MCF 10A (cell line): ENCODE measurements around the gene BAX. TPM values are rescaled to one million over a fixed set of nuclear protein-coding genes. Genes with fewer than 3 reads are reported as not detected.
"Not testable (repeated sequence)": the region's sequence is repeated elsewhere in the genome, so short reads cannot be mapped to it uniquely, and the experiment has no call there.

Source experiments
- BruUV-seq: library from RNA; stranded (reverse); fragments of 400-500 nt; replicated peaks from 2 replicates; lab custom pipeline; 2021; lab: Mats Ljungman, UMichigan
- CTCF ChIA-PET: fragments of 300-600 bp; sonication (Branson Sonifier 250); formaldehyde crosslinking; extraction: SDS; loops from one replicate; lab custom pipeline; 2021; ENCODE audit warnings: antibody characterized with exemption, inconsistent platforms; lab: Yijun Ruan, JAX
- POLR2A ChIA-PET: fragments of 300-600, 350-650 bp; sonication (Branson Sonifier 250); formaldehyde crosslinking; extraction: SDS; loops from one replicate; lab custom pipeline; 2020; ENCODE audit warnings: antibody characterized with exemption, inconsistent platforms; lab: Yijun Ruan, JAX
- DNase-seq: peaks from one replicate; pipeline ENCODE4 v3.0.0-alpha.2; 2018; ENCODE audit not compliant: unreplicated experiment
- H3K27ac Mint-ChIP-seq: one replicate; pipeline ENCODE4 v1.8.0; 2022; ENCODE audit warnings: mild to moderate bottlenecking, low read depth, mixed read lengths; ENCODE audit not compliant: unreplicated experiment
- H3K27me3 Mint-ChIP-seq: one replicate; pipeline ENCODE4 v1.8.0; 2022; ENCODE audit warnings: mixed read lengths; ENCODE audit not compliant: insufficient read depth, unreplicated experiment
- H3K36me3 Mint-ChIP-seq: one replicate; pipeline ENCODE4 v1.8.0; 2022; ENCODE audit warnings: mild to moderate bottlenecking, moderate library complexity, mixed read lengths; ENCODE audit not compliant: insufficient read depth, unreplicated experiment
- H3K4me1 Mint-ChIP-seq: one replicate; pipeline ENCODE4 v1.8.0; 2022; ENCODE audit warnings: mixed read lengths; ENCODE audit not compliant: insufficient read depth, unreplicated experiment
- H3K4me3 Mint-ChIP-seq: one replicate; pipeline ENCODE4 v1.8.0; 2022; ENCODE audit warnings: mild to moderate bottlenecking, moderate library complexity, mixed read lengths; ENCODE audit not compliant: unreplicated experiment
- H3K9me3 Mint-ChIP-seq: one replicate; pipeline ENCODE4 v1.8.0; 2022; ENCODE audit warnings: mixed read lengths; ENCODE audit not compliant: unreplicated experiment
- intact Hi-C: fragments of 100-400 bp; cut with micrococcal nuclease; formaldehyde crosslinking; loops from 2 replicates; pipeline ENCODE4 v1.14.1; 2022
- total RNA-seq: library from RNA; stranded (reverse); gene quantifications from 2 replicates; pipeline ENCODE4 v1.2.3, GENCODE V29; 2022
- TF ChIP-seq, protein P1 (sequence below): fragments of 200-600 bp; IDR thresholded peaks from one replicate; pipeline ENCODE4 v1.8.0; 2022; ENCODE audit warnings: antibody characterized with exemption, mild to moderate bottlenecking; ENCODE audit not compliant: unreplicated experiment

The BAX gene
- total RNA-seq, 1 experiment from 2014 or later = 152 TPM

GRCh38 chr19:48918071-48918470 lies 36.6 kb upstream of the BAX start:
- intact Hi-C loops = no loop called here
- no peaks in the 10 kb centered on the region for H3K4me1 Mint-ChIP-seq
- no peaks in the 10 kb centered on the region for H3K27me3 Mint-ChIP-seq
- H3K27ac Mint-ChIP-seq = no peak overlapping the region
- no peaks in the 10 kb centered on the region for H3K9me3 Mint-ChIP-seq
- peaks cover 33% of the 10 kb centered on the region for H3K36me3 Mint-ChIP-seq
- H3K4me3 Mint-ChIP-seq = no peak overlapping the region
- TF ChIP-seq, protein P1, sequence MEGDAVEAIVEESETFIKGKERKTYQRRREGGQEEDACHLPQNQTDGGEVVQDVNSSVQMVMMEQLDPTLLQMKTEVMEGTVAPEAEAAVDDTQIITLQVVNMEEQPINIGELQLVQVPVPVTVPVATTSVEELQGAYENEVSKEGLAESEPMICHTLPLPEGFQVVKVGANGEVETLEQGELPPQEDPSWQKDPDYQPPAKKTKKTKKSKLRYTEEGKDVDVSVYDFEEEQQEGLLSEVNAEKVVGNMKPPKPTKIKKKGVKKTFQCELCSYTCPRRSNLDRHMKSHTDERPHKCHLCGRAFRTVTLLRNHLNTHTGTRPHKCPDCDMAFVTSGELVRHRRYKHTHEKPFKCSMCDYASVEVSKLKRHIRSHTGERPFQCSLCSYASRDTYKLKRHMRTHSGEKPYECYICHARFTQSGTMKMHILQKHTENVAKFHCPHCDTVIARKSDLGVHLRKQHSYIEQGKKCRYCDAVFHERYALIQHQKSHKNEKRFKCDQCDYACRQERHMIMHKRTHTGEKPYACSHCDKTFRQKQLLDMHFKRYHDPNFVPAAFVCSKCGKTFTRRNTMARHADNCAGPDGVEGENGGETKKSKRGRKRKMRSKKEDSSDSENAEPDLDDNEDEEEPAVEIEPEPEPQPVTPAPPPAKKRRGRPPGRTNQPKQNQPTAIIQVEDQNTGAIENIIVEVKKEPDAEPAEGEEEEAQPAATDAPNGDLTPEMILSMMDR = no peak
- no peak for DNase-seq
- ChIA-PET CTCF (no interaction called here), POLR2A (interaction anchor here (1.7 kb wide), 1 partner anchor 18 kb away, joined by 4 read pairs; the partner anchor contains the start of gene NUCB1)
- no TSS peak for BruUV-seq

DNA sequence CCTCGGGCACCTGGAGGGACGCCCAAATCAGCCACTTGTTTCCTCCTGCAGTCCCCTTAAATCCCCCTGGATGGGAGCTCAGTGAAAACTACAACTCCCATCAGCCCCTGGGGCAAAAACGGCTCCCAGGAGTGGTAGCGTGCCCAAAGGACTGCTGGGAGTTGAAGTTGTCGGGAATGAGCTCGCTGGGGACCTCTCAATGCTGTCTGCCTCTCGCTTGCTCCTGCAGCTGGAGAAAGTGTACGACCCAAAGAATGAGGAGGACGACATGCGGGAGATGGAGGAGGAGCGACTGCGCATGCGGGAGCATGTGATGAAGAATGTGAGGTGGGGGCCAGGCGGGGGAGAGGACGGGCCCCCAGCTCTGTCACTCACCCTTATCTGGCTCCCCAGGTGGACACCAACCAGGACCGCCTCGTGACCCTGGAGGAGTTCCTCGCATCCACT lies 35.9 kb upstream of the BAX start:
- H3K9me3 Mint-ChIP-seq = no peaks in the 10 kb centered on the region
- no peak for DNase-seq
- intact Hi-C loops = no loop called here
- no peaks in the 10 kb centered on the region for H3K27me3 Mint-ChIP-seq
- BruUV-seq = no TSS peak
- no peaks in the 10 kb centered on the region for H3K4me1 Mint-ChIP-seq
- POLR2A ChIA-PET = interaction anchor here (1.6 to 1.7 kb wide), 2 partner anchors 14 to 19 kb away, joined by 4 to 5 read pairs; partner anchors contain the start of gene NUCB1
- no peak overlapping the region for H3K4me3 Mint-ChIP-seq
- CTCF ChIA-PET = interaction anchor here (1.8 kb wide), 1 partner anchor 14 kb away, joined by 5 read pairs; the partner anchor contains the start of gene DHDH
- TF ChIP-seq, protein P1 = no peak
- peaks cover 27% of the 10 kb centered on the region for H3K36me3 Mint-ChIP-seq
- H3K27ac Mint-ChIP-seq = no peak overlapping the region

GRCh38 chr19:48919271-48919670 lies 35.4 kb upstream of the BAX start:
- POLR2A ChIA-PET = interaction anchor here (0.6 to 1.7 kb wide), 3 partner anchors 14 to 47 kb away, joined by 4 to 5 read pairs (median 5); partner anchors contain the start of genes NUCB1 and PPP1R15A
- intact Hi-C loops, DNase-seq, H3K4me1 Mint-ChIP-seq, BruUV-seq, H3K27me3 Mint-ChIP-seq, H3K4me3 Mint-ChIP-seq, H3K27ac Mint-ChIP-seq, H3K9me3 Mint-ChIP-seq: not testable (repeated sequence)
- CTCF ChIA-PET = interaction anchor here (1.8 kb wide), 1 partner anchor 14 kb away, joined by 5 read pairs; the partner anchor contains the start of gene DHDH
- peaks cover 22% of the 10 kb centered on the region for H3K36me3 Mint-ChIP-seq

- no peaks in the 10 kb centered on the region for H3K27me3 Mint-ChIP-seq
- CTCF ChIA-PET = no interaction called here
- DNase-seq = no peak
- no peak overlapping the region for H3K27ac Mint-ChIP-seq
- H3K9me3 Mint-ChIP-seq = no peaks in the 10 kb centered on the region
- TF ChIP-seq, protein P1 = no peak
- POLR2A ChIA-PET = no interaction called here
- H3K4me1 Mint-ChIP-seq = no peaks in the 10 kb centered on the region
- H3K4me3 Mint-ChIP-seq = no peak overlapping the region
- H3K36me3 Mint-ChIP-seq = peaks cover 18% of the 10 kb centered on the region
- BruUV-seq = no TSS peak
- intact Hi-C loops = no loop called here
These were observed 33.7 kb upstream of the BAX start for GRCh38 chr19:48920949-48921348.
